GM12892 (cell line): ENCODE data around the gene TMEM255B.

Experiments used
- POLR2A ChIP-seq: IDR thresholded peaks from 2 replicates; pipeline ENCODE4 v1.6.1; 2011; ENCODE audit warnings: low read depth, low read length, control low read depth
- POLR2AphosphoS5 ChIP-seq: IDR thresholded peaks from 2 replicates; pipeline ENCODE4 v1.6.1; 2011; ENCODE audit warnings: low read depth, low read length, control low read depth
- TAF1 ChIP-seq: IDR thresholded peaks from 2 replicates; pipeline ENCODE4 v1.6.1; 2011; ENCODE audit warnings: low read depth, mild to moderate bottlenecking, control low read depth, low read length, borderline replicate concordance

DNA sequence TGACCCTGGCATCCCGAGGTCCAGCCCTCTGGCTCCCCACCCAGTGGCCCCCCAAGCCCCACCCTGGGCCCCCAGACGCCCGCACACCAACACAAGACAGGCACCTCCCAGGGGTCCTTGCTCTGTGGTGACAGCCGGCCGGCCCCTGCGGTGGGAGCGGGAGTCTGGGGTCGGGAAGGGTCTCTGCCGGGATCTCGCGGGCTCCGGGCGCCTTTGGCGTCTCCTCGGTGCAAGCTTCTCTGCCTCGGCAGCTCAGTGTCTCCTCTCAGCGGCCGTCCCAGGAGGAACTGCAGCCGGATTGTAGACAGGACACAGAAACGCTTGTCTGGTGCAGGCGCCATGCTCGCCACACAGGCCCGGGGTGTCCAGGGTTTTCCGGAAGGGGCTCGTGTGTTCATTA, 43.7 kb downstream of the TMEM255B start:
- TF ChIP-seq POLR2AphosphoS5 (no peak), POLR2A (no peak), TAF1 (no peak)
